LNCAP (cell line): ENCODE results near the gene RALGAPB.

Experiments used
- TF ChIP-seq, protein P1 (sequence below): fragments of 450-650 bp; IDR thresholded peaks from 2 replicates; pipeline ENCODE4 v1.5.1; 2017; ENCODE audit warnings: mild to moderate bottlenecking

RALGAPB gene

DNA sequence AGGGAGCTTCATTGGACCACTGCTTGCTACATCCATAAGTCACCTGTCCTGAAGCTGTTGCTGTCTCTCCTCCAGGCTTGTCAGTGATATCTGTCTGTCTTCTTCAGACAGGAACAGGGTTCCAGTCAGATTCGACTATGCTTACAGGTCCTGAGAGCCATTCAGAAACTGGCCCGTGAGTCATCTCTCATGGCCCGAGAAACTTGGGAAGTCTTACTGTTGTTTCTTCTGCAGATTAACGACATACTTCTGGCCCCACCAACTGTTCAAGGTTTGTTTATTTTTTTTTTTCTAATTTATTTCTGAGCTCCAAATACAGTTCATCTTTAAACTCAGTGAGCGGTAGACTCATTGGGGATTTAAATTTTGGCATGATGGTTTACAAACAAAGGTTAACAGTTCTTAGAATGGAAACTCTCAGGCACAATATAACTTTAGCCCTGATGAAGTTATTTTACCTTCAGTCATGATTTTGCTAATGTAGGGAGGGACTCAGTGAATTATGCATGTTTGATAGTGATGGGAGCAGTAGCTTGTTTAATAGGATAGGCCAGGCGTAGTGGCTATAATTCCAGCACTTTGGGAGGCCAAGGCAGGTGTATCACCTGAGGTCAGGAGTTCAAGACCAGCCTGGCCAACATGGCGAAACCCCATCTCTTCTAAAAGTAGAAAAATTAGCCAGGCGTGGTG lies 24.7 kb downstream of the RALGAPB start:
- TF ChIP-seq, protein P1, sequence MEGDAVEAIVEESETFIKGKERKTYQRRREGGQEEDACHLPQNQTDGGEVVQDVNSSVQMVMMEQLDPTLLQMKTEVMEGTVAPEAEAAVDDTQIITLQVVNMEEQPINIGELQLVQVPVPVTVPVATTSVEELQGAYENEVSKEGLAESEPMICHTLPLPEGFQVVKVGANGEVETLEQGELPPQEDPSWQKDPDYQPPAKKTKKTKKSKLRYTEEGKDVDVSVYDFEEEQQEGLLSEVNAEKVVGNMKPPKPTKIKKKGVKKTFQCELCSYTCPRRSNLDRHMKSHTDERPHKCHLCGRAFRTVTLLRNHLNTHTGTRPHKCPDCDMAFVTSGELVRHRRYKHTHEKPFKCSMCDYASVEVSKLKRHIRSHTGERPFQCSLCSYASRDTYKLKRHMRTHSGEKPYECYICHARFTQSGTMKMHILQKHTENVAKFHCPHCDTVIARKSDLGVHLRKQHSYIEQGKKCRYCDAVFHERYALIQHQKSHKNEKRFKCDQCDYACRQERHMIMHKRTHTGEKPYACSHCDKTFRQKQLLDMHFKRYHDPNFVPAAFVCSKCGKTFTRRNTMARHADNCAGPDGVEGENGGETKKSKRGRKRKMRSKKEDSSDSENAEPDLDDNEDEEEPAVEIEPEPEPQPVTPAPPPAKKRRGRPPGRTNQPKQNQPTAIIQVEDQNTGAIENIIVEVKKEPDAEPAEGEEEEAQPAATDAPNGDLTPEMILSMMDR, result no peak

DNA sequence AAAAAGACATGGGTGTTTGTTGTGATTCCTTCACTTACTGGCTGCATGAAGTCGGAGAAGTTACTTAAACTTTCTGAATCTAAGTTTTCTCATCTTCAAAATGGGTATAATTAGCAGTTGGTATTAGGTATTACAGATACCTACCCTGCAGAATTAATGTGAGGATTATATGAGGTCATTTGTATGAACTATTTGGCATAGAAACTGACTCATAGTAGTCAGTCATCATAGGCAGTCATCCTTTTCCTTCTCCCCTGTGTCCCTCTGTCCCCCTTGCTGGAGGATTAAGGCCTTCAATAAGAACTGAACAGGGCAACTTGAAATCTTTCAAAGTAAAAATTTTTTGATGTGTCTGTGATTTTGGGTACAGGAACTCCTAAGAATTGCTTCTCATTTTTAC lies 26.3 kb downstream of the RALGAPB start:
- TF ChIP-seq, protein P1, result no peak

DNA sequence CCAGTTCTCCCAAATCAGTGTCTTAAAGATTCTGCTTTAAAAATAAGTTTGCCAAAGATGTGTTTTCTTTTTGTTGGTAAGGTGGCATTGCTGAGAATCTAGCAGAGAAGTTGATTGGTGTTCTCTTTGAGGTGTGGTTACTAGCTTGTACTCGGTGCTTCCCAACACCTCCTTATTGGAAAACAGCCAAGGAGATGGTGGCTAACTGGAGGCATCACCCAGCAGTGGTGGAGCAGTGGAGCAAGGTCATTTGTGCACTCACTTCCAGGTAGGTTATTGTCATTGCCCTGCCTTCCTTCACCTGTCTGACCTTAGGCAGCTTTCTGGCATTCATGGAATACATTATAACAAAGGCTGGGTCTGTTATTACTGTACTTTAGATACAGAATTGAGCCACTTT lies 26.7 kb downstream of the RALGAPB start:
- TF ChIP-seq, protein P1, result no peak

DNA sequence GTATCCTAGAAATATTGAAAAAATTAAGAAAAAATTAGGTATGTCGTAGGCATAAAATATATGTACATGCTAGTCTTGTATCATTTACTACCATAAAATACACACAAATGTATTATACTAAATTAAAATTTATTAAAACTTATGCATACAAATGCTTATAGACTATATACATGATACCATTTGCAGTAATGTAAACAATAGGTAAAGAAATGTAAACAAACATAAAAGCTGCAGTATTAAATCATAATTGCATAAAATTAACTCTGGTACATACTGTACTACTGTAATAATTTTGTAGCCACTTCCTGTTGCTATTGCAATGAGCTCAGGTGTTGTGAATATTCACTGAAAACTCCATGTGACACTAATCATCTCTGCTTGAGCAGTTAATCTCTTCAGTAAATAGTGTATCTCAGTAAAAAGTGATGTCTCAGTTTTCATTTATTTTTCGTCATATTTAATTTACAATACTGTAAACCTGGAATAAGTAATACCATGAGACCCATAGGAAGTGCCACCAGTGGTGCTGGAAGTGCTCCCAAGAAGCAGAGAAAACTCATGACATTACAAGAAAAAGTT lies 29.3 kb downstream of the RALGAPB start:
- TF ChIP-seq, protein P1, result no peak

DNA sequence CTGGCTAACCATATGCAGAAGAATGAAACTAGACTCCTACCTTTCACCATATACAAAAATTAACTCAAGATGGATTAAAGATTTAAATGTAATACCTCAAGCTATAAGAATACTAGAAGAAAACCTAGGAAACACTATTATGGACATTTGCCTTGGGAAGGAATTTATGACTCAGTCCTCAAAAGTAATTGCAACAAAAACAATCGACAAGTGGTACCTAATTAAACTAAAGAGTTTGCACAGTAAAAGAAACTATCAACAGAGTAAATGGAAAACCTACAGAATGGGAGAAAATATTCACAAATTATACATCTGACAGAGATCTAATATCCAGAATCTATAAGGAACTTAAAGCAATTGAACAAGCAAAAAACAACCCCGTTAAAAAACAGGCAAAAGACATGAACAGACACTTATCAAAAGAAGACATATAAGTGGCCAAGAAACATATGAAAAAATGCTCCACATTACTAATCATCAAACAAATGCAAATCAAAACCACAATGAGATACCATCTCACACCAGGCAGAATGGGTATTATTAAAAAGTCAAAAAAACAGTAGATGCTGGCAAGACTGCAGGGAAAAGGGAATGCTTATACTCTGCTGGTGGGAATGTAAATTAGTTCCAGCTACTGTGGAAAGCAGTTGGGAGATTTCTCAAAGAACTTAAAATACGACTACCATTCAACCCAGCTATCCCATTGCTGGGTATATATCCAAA lies 31.9 kb downstream of the RALGAPB start:
- TF ChIP-seq, protein P1, result no peak

DNA sequence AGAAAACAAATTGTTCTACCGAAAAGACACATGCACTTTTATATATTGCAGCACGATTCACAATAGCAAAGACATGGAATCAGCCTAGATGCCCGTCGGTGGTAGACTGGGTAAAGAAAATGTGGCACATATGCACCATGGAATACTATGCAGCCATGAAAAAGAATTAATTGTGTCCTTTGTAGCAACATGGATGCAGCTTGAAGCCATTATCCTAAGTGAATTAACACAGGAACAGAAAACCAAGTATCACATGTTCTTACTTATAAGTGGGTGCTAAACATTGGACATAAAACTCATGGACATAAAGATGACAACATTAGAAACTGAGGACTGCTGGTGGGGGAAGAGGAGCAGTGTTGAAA lies 32.4 kb downstream of the RALGAPB start:
- TF ChIP-seq, protein P1, result no peak

DNA sequence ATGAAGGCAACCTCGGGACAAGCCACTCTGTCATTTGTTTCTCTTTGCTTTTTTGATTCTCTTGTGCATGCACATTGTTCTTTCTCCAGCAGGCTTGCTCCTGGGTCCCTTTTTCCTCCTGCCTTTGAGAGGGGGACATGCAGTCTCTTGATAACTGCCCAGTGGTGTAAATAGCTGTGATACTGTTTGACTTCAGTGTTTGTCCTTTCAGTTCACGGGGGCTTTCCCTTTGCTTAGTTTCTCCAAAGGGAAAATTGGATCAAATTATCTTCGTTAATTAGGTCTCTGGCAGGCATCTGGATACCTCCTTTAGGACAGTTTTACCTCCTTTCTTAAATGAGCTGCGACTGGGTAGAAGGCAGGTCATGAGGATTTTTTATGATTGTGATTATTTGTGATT lies 41.5 kb downstream of the RALGAPB start:
- TF ChIP-seq, protein P1, result no peak
